Stimulated activated CD4-positive, alpha-beta T cell treated with anti-CD3 and anti-CD28 coated beads, Interleukin-2, amount 100 ng/mL, for 48 hours (primary cell): ENCODE results near the gene CAMLG.
"Not testable (repeated sequence)": the region's sequence is repeated elsewhere in the genome, so short reads cannot be mapped to it uniquely, and the experiment has no call there.

Experiments used
- DNase-seq, 2 donors: peaks; one replicate each; pipeline ENCODE4 v3.0.0-alpha.2; 2020

CAMLG gene

DNA sequence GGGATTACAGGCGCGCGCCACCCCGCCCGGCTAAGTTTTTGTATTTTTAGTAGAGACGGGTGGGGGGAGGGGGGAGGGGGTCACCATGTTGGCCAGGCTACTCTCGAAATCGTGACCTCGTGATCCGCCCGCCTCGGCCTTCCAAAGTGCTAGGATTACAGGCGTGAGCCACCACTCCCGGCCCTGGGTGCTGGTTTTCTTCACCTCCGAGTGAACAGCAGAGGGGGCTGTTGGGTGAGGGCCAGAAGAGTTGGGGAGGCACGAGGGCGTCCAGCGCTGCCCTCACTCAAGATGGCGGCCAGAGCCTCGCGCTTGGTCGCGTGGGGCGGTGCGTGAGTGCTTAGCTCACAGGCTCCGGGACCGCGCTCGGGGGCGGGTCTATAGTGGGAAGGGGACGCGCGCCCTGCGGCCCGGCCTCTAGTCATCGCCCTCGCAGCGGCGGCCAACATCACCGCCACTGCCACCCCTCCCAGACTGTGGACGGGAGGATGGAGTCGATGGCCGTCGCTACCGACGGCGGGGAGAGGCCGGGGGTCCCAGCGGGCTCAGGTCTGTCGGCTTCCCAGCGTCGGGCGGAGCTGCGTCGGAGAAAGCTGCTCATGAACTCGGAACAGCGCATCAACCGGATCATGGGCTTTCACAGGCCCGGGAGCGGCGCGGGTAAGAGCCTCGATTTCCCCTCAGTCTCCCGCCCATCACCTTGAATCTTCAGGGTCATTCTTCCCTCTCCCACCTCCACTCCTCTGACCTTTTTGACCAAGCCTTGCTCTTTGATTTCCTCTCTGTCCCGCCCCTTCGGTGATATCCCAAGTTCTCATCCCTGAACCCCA, at the start of gene CAMLG:
CAMLG (plus strand) TSS at position 416 of the 830 bp plus-strand sequence; CDS start at position 489, 73 bp downstream.
- DNase-seq, result peak; percentile 96

DNA sequence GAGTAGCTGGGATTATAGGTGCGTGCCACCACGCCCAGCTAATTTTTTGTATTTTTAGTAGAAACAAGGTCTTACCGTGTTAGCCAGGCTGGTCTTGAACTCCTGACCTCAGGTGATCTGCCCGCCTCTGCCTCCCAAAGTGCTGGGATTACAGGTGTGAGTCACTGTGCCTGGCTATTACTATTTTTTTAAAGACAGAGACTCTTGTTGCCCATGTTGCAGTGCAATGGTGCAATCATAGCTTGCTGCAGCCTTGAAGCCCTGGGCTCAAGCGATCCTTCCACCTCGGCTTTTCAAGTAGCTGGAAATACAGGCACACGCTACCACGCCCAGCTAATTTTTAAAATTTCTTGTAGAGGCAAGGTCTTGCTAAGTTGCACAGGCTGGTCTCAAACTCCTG, 48.2 kb upstream of the CAMLG start:
- DNase-seq, result not testable (repeated sequence)

DNA sequence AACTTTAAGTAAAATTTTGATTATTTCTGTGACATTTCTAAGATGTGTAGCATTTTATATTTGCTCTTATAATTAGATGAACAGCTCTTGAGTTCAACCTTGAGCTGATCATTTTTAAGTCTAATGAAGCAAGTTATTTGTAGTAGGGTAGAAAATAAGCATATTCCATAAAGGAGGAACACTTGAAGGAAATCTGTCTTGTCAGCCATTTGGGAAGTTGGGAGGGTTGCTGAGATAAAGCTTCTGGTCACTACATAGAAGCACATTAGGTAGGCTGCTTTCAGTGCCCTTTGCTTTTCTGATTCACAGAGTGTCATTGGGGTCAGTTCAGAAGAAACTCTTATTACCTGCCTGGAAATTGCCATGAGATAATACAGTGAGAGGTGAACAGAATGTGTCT, 45.6 kb upstream of the CAMLG start:
- no peak for DNase-seq

DNA sequence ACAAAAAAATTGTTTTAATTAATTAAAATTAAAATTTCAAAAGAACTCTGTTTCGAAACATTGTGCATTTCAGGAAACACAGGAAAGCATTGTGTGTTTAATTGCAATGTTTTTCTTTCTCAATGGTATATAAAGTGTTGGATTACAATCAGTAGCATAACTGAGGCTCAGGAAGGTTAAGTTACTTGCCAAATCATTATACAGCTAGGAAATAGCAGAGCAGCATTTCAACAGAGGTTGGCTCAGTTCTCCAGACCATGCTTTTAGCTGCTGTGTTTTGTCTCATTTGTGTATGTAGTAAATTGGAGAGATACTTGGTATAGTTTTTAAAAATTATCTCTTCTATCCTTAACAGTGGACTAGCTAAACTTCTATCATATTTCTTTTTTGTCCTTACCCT, 30.0 kb upstream of the CAMLG start:
- DNase-seq, result no peak

DNA sequence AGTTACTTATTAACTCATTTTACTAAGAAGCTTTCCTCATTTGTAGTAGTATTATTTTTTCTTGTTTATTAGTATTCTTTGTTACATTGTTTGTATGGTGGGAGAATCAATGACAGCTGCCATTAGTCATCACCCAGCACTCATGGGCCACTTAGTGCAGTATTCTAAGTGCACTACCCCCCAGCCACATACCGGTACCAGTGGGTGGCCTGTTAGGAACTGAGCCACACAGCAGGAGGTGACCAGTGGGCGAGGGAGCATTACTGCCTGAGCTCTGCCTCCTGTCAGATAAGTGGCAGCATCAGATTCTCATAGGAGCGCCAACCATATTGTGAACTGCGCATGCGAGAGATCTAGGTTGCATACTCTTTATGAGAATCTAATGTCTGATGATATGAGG, 24.2 kb upstream of the CAMLG start:
- no peak for DNase-seq

DNA sequence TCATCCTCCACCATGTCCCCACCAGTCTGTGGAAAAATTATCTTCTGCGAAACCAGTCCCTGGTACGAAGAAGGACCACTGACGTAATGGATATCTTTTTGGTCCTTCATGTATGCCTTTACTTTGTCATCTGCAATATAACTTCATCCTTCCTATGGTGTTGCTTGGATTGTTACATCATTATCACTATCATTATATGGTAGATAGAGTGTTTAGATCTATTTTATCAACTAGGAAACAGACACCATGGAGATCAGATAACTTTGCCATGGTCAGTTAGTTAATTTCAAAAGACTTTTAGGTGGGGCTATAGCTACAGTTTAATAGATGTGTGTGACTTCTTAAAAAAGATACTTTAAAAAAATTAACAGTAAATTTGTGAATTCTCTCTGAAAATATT, 23.8 kb upstream of the CAMLG start:
- DNase-seq, result no peak

DNA sequence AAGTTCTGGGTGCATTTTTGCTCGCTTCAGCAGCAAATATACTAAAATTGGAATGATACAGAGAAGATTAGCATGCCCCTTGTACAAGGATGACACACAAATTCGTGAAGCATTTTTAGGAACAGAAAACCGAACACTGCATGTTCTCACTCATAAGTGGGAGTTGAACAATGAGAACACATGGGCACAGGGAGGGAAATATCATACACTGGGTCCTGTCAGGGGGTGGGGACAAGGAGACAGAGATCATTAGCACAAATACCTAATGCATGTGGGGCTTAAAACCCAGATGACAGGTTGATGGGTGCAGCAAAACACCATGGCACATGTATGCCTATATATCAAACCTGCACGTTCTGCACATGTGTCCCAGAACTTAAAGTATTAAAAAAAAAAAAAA, 22.9 kb upstream of the CAMLG start:
- not testable (repeated sequence) for DNase-seq

DNA sequence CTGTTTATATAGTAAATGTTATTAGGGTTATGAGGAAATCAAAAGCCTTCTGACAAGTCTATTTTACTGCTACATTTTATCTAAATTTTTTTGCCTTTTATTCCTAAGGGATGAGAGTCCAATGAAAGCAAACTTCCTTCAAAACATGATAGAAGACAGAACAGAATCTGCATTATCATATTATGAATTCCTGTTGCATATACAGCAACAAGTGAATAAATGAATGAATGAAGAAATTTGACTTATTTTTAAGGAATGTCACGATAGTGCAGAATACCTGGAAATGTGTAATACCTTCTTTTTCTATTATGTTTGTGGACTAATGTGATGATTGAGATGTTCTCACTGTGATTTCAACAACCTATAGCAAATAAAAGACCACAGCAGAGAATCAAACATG, 13.5 kb upstream of the CAMLG start:
- no peak for DNase-seq

DNA sequence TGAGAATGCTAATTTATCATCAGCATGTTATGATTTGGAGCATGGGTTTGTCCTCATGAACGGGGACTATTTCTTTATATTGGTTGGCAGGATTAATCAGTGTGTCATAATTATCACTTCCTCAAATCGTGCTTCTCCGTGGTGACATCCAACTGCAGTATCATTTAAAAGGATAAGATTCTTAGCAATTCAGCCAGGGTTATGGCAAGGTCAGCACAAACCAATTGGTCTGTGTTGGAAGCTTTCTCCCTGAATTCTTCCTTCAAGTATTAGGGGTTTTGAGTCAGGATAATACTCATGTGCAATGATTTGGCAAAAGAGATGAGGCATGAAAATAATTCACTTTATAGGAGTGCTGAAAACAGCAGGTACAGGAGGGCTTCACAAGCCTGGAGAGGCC, 5.5 kb upstream of the CAMLG start:
- DNase-seq, result no peak

DNA sequence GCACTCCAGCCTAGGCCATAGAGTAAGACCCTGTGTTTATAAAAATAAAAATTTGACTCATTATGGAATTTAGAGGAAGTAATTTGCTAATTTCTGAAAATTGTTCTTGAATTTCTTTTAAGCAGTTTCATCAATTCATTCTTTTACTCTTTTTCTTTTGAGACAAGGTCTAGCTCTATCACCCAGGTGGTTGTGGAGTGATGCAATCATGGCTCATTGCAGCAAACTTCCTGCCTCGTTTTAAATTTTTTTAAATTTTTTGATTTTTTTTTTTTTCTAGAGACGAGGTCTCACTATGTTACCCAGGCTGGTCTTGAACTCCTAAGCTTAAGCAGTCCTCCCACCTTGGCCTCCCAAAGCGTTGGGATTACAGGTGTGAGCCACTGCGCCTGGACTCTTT, 3.1 kb upstream of the CAMLG start:
- DNase-seq, result no peak

DNA sequence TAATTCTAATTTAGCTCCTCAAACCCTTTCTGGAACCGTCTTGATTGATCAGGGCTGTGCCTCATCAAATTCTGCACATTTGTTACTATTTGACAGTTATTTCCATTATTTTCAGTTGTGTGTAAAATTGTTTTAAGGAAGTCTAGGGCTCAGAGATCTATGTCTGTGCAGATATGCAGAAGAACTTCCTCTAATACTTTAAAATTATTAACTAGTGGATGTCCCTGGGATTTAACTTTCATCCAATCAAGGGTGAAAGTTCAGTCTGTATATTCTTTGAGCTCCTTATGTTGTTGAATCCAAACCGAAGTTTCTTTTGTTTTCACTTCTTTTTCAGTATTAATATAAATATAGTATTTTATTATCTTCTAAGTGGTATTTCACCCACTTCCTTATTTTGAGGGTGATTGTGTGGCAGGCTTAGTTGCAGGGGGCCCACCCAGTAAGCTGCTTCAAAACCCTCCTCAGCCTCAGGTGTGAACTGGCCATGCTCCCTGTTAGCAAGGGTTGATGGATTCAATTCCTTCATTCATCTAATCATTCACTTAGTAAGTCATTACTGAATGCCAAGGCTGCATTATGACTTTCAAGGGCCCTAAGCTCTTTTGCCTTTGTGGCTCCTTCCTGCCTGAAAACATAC, 2.1 kb upstream of the CAMLG start:
- no peak for DNase-seq

DNA sequence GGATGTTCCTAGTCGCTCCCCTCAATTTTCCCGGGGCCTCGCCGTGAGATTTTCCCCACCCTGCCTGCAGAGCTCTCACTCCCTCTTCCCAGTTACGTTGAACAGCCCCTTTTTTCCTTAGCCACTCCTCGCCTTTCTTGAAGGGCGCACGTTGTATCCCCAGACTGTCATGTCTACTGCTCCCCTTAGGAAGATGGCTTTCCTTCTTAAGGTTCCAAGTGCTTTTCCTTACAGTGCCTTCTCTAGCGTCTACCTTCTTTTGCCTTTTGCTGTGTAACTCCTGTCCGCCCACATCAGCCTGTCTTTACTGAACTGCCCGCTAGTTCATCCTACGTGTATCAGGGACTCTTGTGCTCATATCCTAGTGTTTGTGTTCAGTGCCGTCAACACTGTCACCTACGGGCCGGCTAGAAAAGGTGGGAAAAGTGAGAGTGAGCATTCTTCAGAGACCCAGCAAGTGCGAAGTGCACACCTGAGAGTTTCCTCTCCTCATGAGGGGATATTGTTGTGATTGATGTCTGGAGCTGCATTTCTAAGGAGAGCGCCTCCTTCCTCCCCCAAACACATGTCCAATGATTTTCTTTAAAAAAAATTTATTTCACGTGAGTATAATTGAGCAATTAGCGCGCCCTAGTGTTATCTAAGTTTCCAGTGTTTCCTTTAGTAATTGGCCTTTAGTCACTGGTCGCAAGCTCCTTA, 764 bp downstream of the CAMLG start:
- DNase-seq, result peak in 1 of 2 donors; percentile 11

DNA sequence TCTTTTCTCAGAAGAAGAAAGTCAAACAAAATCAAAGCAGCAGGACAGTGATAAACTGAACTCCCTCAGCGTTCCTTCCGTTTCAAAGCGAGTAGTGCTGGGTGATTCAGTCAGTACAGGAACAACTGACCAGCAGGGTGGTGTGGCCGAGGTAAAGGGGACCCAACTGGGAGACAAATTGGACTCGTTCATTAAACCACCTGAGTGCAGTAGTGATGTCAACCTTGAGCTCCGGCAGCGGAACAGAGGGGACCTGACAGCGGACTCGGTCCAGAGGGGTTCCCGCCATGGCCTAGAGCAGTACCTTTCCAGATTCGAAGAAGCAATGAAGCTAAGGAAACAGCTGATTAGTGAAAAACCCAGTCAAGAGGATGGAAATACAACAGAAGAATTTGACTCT, 2.7 kb downstream of the CAMLG start:
- no peak for DNase-seq

DNA sequence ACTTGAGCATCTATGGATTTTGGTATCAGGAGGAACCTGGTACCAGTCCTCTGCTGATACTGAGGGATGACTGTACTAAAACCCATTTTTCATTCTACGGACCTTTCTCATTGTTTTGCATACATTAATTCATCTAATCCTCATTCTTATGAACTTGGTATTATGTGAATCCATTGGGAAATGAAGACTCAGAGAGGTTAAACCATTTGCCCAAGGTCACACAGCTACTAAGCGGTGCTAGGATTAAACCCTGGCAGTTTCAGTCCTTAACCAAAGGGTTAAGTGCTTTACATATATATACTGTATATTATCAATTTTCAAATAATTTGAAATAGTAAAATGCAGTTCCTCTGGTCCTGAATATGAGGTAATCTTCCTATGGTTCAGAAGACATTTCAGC, 3.8 kb downstream of the CAMLG start:
- DNase-seq, result no peak

DNA sequence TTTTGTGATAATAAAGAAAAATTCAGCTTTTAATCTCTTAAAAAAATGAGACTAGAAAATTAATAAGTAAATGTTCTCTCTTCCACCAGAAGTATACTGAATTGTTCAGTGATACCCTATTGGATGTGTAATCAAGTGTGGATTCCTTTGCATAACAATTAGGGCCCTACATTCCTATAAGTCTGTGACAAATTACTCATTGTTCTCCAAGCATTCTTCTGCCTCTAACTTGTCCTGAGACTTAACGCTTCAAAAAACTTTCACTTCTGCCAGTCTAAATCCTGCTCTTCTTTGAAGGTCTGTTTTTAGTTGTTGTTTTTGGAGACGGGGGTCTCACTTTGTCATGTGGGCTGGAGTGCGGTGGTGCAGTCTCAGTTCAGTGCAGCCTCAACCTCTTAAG, 11.1 kb downstream of the CAMLG start:
- no peak for DNase-seq

DNA sequence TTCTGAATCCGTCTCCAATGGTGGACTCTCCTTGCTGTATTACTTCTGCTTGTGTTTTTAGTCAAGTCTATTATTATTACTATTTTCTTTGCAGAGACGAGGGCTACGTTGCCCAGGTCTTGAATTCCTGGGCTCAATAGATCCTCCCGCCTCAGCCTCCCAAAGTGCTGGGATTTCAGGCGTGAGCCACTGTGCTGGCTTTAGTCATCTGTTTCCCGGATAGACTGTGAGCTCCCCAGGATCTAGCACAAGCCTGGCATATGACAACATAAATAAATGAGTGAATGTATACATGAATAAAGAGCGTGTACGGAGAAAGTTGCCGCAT, 19.8 kb downstream of the CAMLG start:
- no peak for DNase-seq

DNA sequence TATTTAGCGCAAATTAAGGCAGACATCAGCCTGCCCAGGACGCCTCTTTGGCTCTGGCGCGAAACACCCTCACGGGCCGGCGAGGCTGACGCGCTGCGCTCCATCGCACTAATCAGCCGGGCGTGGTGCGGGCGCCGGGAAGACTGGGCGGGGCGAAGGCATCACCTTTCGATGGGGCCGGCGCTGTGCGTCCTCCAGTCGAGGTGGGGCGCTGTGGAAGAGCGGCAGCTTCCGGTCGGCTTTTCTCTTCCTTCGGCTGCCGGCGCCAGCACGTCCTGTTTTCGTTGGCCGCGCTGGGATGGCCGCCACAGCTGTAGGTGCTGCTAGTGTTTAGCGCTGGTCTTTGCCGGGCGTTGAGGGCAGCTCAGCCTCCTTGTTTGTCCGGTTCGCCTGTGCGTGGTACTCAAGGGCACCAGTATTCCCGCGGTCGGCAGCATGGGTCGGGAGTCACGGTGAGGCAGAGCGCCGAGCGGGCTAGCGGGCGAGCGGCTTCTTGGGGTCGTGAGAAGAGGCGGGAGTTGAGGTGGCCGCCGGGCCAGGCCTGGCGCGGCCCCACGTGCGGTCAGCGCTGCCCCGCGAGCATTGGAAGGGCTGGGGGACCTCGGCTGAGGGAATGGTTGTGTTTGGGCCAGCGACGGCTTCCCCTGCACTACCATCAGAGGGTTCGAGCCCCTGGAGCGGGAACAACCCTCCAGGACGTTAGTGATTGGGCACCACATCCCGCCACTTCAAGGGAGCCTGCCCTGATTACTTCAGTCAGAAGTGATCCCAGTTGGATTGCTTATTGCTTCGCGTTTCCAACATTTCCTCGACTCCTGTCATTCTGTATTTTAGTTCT, 20.4 kb downstream of the CAMLG start, which contains the start of gene DDX46:
DDX46 (plus strand) TSS at position 276 of the 838 bp plus-strand sequence; CDS start at position 436, 160 bp downstream.
- peak; percentile 94 to 95 for DNase-seq

DNA sequence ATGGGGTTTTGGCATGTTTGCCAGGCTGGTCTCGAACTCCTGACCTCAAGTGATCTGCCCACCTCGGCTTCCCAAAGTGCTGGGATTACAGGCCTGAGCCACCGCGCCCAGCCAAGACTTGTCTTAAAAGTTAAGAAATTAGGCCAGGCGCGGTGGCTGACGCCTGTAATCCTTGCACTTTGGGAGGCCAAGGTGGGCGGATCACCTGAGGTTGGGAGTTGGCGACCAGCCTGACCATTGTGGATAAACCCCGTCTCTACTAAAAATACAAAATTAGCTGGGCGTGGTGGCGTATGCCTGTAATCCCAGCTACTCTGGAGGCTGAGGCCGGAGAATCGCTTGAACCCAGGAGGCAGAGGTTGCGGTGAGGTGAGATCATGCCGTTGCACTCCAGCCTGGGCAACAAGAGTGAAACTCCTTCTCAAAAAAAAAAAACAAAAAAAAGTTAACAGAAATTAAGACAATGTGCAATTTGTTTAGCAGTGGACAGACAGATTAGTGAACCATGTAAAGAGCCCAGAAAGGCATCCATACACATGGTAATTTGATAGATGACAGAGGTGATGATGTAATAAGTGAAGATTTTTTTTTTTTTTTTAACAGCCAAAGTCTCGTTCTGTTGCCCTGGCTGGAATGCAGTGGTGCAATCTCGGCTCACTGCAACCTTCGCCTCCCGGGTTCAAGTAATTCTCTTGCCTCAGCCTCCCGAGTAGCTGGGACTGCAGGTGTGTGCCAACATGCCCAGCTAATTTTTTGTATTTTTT, 29.4 kb downstream of the CAMLG start:
- not testable (repeated sequence) for DNase-seq

DNA sequence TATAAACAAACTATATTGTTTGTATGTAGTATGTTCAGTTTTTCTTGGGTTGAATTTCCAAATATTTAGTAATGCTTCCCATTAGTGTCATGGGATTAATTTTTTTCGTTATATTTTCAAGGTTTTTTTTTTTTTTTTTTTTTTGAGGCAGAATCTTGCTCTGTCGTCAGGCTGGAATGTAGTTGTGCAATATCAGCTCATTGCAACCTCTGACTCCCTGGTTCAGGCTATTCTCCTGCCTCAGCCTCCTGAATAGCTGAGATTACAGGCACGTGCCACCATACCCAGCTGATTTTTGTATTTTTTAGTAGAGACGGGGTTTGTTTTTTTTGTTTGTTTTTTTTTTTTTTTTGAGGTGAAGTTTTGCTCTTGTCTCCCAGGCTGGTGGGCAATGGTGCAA, 30.9 kb downstream of the CAMLG start:
- DNase-seq, result no peak

DNA sequence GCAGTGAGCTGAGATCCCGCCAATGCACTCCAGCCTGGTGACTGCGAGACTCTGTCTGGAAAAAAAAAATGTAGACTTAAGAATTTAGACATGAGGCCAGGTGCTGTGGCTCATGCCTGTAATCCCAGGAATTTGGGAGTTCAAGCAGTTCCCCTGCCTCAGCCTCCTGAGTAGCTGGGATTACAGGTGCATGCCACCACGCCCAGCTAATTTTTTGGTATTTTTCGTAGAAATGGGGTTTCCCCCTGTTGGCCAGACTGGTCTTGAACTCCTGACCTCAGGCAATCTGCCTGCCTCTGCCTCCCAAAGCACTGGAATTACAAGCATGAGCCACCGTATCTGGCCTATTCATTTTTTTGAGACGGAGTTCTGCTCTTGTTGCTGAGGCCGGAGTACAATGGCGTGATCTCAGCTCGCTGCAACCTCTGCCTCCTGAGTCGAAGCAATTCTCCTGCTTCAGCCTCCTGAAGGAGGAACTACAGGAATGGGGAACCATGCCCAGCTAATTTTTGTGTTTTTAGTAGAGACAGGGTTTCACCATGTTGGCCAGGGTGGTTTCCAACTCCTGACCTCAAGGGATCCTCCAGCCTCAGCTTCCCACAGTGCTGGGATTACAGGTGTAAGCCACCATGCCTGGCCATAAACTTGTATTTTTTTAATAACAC, 34.2 kb downstream of the CAMLG start:
- DNase-seq, result no peak

DNA sequence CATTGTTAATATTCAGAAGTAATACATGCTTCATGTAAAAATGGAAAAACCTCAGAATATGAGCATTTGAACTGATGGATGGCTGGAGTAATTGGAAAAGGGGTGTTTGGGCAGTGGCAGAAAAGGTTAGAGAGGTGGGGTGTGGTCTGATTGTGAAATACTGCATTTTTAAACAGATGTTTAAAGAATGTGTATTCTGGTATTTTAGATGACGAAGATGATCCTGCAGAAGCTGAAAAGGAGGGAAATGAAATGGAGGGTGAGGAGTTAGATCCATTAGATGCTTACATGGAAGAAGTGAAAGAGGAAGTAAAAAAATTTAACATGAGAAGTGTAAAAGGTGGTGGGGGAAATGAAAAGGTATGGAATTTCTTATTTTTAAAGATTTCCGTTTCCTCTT, 39.0 kb downstream of the CAMLG start:
- DNase-seq, result no peak
